ENCODE measurements around the gene PDZRN3. TPM values are rescaled to one million over a fixed set of nuclear protein-coding genes. Genes with fewer than 3 reads are reported as not detected.

Gene PDZRN3
- total and polyA plus RNA-seq, 2 donors from 2014 or later: 9.5 to 13.2 TPM

- FAIRE-seq: no peak
Observed at GRCh38 chr3:73352841-73353645, 271.7 kb downstream of the PDZRN3 start.

GRCh38 chr3:73351423-73352071 lies 273.2 kb downstream of the PDZRN3 start:
- no peak for TF ChIP-seq CTCF (IDR thresholded peaks at IDR 0.05; ENCODE audit: borderline replicate concordance, extremely low read depth, insufficient read depth)
- H3K9me3 ChIP-seq (ENCODE audit: control insufficient read depth in 2 of 3, insufficient read depth in 1 of 3, low read length in 3 of 3): no peaks in the 10 kb centered on the region
- H3K4me3 ChIP-seq (ENCODE audit: low read length in 3 of 3): no peak overlapping the region
- no peaks in the 10 kb centered on the region for H3K36me3 ChIP-seq (ENCODE audit: control insufficient read depth in 2 of 3, insufficient read depth in 3 of 3, low read length in 3 of 3)
- FAIRE-seq (no peak), DNase-seq (peak in 4 of 5 donors; percentile 46 to 58 (median 50))
- H3K27me3 ChIP-seq (ENCODE audit: control insufficient read depth, insufficient read depth, low read length): no peaks in the 10 kb centered on the region
- intact Hi-C loops (cut with DNase I): no loop called here
- H3K9ac ChIP-seq (ENCODE audit: low read length in 3 of 3): no peak overlapping the region
- H3K4me1 ChIP-seq (ENCODE audit: control insufficient read depth in 2 of 3, insufficient read depth in 2 of 3, low read depth in 1 of 3, low read length in 3 of 3): no peaks in the 10 kb centered on the region
- no peak overlapping the region for H3K27ac ChIP-seq (ENCODE audit: low read depth in 2 of 2, low read length in 2 of 2)

More at GRCh38 chr3:73352841-73353645, 271.7 kb downstream of the PDZRN3 start:
- intact Hi-C loops (cut with DNase I): no loop called here
- no peaks in the 10 kb centered on the region for H3K36me3 ChIP-seq (ENCODE audit: control insufficient read depth in 2 of 3, insufficient read depth in 3 of 3, low read length in 3 of 3)
- H3K9ac ChIP-seq (ENCODE audit: low read length in 3 of 3): no peak overlapping the region
- H3K4me3 ChIP-seq (ENCODE audit: low read length in 3 of 3): no peak overlapping the region
- H3K9me3 ChIP-seq (ENCODE audit: control insufficient read depth in 2 of 3, insufficient read depth in 1 of 3, low read length in 3 of 3): no peaks in the 10 kb centered on the region
- peak in 1 of 5 donors; percentile 33 for DNase-seq
- H3K4me1 ChIP-seq (ENCODE audit: control insufficient read depth in 2 of 3, insufficient read depth in 2 of 3, low read depth in 1 of 3, low read length in 3 of 3): no peaks in the 10 kb centered on the region
- no peak for TF ChIP-seq CTCF (IDR thresholded peaks at IDR 0.05; ENCODE audit: borderline replicate concordance, extremely low read depth, insufficient read depth)
- H3K27me3 ChIP-seq (ENCODE audit: control insufficient read depth, insufficient read depth, low read length): no peaks in the 10 kb centered on the region
- H3K27ac ChIP-seq (ENCODE audit: low read depth in 2 of 2, low read length in 2 of 2): no peak overlapping the region

- Histone ChIP-seq H3K4me3 (ENCODE audit: low read length in 3 of 3) (no peak overlapping the region), H3K36me3 (ENCODE audit: control insufficient read depth in 2 of 3, insufficient read depth in 3 of 3, low read length in 3 of 3) (no peaks in the 10 kb centered on the region), H3K27ac (ENCODE audit: low read depth in 2 of 2, low read length in 2 of 2) (no peak overlapping the region), H3K9ac (ENCODE audit: low read length in 3 of 3) (no peak overlapping the region), H3K4me1 (ENCODE audit: control insufficient read depth in 2 of 3, insufficient read depth in 2 of 3, low read depth in 1 of 3, low read length in 3 of 3) (no peaks in the 10 kb centered on the region), H3K9me3 (ENCODE audit: control insufficient read depth in 2 of 3, insufficient read depth in 1 of 3, low read length in 3 of 3) (no peaks in the 10 kb centered on the region), H3K27me3 (ENCODE audit: control insufficient read depth, insufficient read depth, low read length) (no peaks in the 10 kb centered on the region)
- intact Hi-C loops (cut with DNase I): no loop called here
- FAIRE-seq: no peak
- DNase-seq: peak in 2 of 5 donors; percentile 16 to 20
- no peak for TF ChIP-seq CTCF (IDR thresholded peaks at IDR 0.05; ENCODE audit: borderline replicate concordance, extremely low read depth, insufficient read depth)
Observed at GRCh38 chr3:73350996-73351395, 273.7 kb downstream of the PDZRN3 start.
